GM23338 (cell line): ENCODE data around the gene INPP4A. TPM values are rescaled to one million over a fixed set of nuclear protein-coding genes. Genes with fewer than 3 reads are reported as not detected.

ENCODE experiments used
- ATAC-seq: fragments of 200-7000 bp; cut with Tn5 transposase; 3 replicates; pipeline ENCODE4 v1.9.1; 2020
- DNase-seq: peaks from one replicate; pipeline ENCODE4 v3.0.0-alpha.2; 2015; ENCODE audit warnings: low spot score
- H2AFZ ChIP-seq: fragments of 200-600 bp; sonication (generic); 2 replicates; pipeline ENCODE4 v1.8.0; 2016; ENCODE audit warnings: antibody characterized with exemption, mild to moderate bottlenecking, moderate library complexity
- H3F3A ChIP-seq: fragments of 200-600 bp; sonication (generic); replicated peaks from 2 replicates; pipeline ENCODE4 v1.8.0; 2017; ENCODE audit warnings: antibody characterized with exemption, mixed run types, low read depth
- H3K27ac ChIP-seq: fragments of 200-600 bp; sonication (generic); 2 replicates; pipeline ENCODE4 v1.6.1; 2016; ENCODE audit warnings: low read depth
- H3K27me3 ChIP-seq: fragments of 200-600 bp; sonication (generic); 2 replicates; pipeline ENCODE4 v1.8.0; 2016; ENCODE audit warnings: mild to moderate bottlenecking, mixed run types, moderate library complexity; ENCODE audit not compliant: insufficient read depth
- H3K36me3 ChIP-seq: fragments of 200-600 bp; sonication (generic); 2 replicates; pipeline ENCODE4 v1.8.0; 2016; ENCODE audit warnings: mild to moderate bottlenecking; ENCODE audit not compliant: insufficient read depth
- H3K4me1 ChIP-seq: fragments of 200-600 bp; sonication (generic); 2 replicates; pipeline ENCODE4 v1.8.0; 2016; ENCODE audit warnings: mild to moderate bottlenecking, moderate library complexity; ENCODE audit not compliant: insufficient read depth
- H3K4me2 ChIP-seq: fragments of 200-600 bp; sonication (generic); 2 replicates; pipeline ENCODE4 v1.7.1; 2017; ENCODE audit warnings: mixed run types
- H3K4me3 ChIP-seq: fragments of 200-600 bp; sonication (generic); 2 replicates; pipeline ENCODE4 v1.6.1; 2016; ENCODE audit warnings: mixed run types
- H3K79me2 ChIP-seq: fragments of 200-600 bp; sonication (generic); replicated peaks from 2 replicates; pipeline ENCODE4 v1.8.0; 2017; ENCODE audit warnings: mild to moderate bottlenecking; ENCODE audit not compliant: insufficient read depth
- H3K9me2 ChIP-seq: fragments of 200-600 bp; sonication (generic); 2 replicates; pipeline ENCODE4 v1.8.0; 2017; ENCODE audit not compliant: insufficient read depth
- H4K20me1 ChIP-seq: fragments of 200-600 bp; sonication (generic); replicated peaks from 2 replicates; pipeline ENCODE4 v1.8.0; 2017; ENCODE audit warnings: mild to moderate bottlenecking; ENCODE audit not compliant: insufficient read depth
- H3K27ac Mint-ChIP-seq: 2 replicates; pipeline ENCODE4 v1.8.0; 2020; ENCODE audit warnings: inconsistent platforms, mild to moderate bottlenecking, moderate library complexity, mixed read lengths
- H3K27me3 Mint-ChIP-seq: 3 replicates; pipeline ENCODE4 v1.8.0; 2022; ENCODE audit warnings: low read depth, mild to moderate bottlenecking, moderate library complexity, mixed read lengths, inconsistent platforms; ENCODE audit not compliant: insufficient read depth, poor library complexity
- H3K36me3 Mint-ChIP-seq: 3 replicates; pipeline ENCODE4 v1.8.0; 2021; ENCODE audit warnings: low read depth, mild to moderate bottlenecking, inconsistent platforms, moderate library complexity, mixed read lengths
- H3K4me1 Mint-ChIP-seq: 3 replicates; pipeline ENCODE4 v1.8.0; 2020; ENCODE audit warnings: mild to moderate bottlenecking, inconsistent platforms, mixed read lengths
- H3K4me3 Mint-ChIP-seq: 3 replicates; pipeline ENCODE4 v1.8.0; 2021; ENCODE audit warnings: moderate library complexity, mild to moderate bottlenecking, inconsistent platforms, mixed read lengths
- H3K9me3 Mint-ChIP-seq: 3 replicates; pipeline ENCODE4 v1.8.0; 2020; ENCODE audit warnings: moderate library complexity, mild to moderate bottlenecking, inconsistent platforms, mixed read lengths
- EZH2phosphoT487 ChIP-seq: fragments of 200-600 bp; sonication (generic); IDR thresholded peaks from one replicate; pipeline ENCODE4 v1.8.1; 2018; ENCODE audit warnings: antibody characterized with exemption; ENCODE audit not compliant: unreplicated experiment
- JUNB ChIP-seq: IDR thresholded peaks from one replicate; pipeline ENCODE4 v1.6.1; 2016; ENCODE audit warnings: antibody characterized with exemption; ENCODE audit not compliant: unreplicated experiment
- NANOG ChIP-seq: IDR thresholded peaks from 2 replicates; pipeline ENCODE4 v1.6.1; 2016; ENCODE audit warnings: antibody characterized with exemption, borderline replicate concordance
- POLR2AphosphoS5 ChIP-seq: IDR thresholded peaks from 2 replicates; pipeline ENCODE4 v1.6.1; 2016; ENCODE audit warnings: antibody characterized with exemption, low read depth
- REST ChIP-seq: IDR thresholded peaks from one replicate; pipeline ENCODE4 v1.6.1; 2018; ENCODE audit warnings: antibody characterized with exemption; ENCODE audit not compliant: unreplicated experiment
- STAT1 ChIP-seq: IDR thresholded peaks from one replicate; pipeline ENCODE4 v1.6.1; 2016; ENCODE audit warnings: antibody characterized with exemption; ENCODE audit not compliant: unreplicated experiment
- ZNF114 ChIP-seq: fragments of 250-450 bp; sonication (Bioruptor Pico); IDR thresholded peaks from 2 replicates; pipeline ENCODE4 v1.5.0; 2020; ENCODE audit warnings: mild to moderate bottlenecking, moderate library complexity
- polyA plus RNA-seq: library from polyadenylated mRNA; unstranded; fragments of >200 nt; fragmentation: Nextera tagmentation; extraction: Ambion mirVana; gene quantifications from 2 replicates; pipeline ENCODE4 v1.2.1, GENCODE V29; 2016
- total RNA-seq: library from RNA; depleted of rRNA; stranded (reverse); fragments of >200 nt; shearing (Covaris generic); gene quantifications from 2 replicates; pipeline ENCODE4 v1.2.3, GENCODE V29; 2014
- TF ChIP-seq, protein P1 (sequence below): fragments of 250-450 bp; sonication (Bioruptor Pico); IDR thresholded peaks from 2 replicates; pipeline ENCODE4 v1.5.0; 2020; ENCODE audit warnings: mild to moderate bottlenecking, moderate library complexity

The INPP4A gene
- total and polyA plus RNA-seq, 2 experiments from 2014 or later = 8.5 to 36.9 TPM

- TF ChIP-seq, protein P1, sequence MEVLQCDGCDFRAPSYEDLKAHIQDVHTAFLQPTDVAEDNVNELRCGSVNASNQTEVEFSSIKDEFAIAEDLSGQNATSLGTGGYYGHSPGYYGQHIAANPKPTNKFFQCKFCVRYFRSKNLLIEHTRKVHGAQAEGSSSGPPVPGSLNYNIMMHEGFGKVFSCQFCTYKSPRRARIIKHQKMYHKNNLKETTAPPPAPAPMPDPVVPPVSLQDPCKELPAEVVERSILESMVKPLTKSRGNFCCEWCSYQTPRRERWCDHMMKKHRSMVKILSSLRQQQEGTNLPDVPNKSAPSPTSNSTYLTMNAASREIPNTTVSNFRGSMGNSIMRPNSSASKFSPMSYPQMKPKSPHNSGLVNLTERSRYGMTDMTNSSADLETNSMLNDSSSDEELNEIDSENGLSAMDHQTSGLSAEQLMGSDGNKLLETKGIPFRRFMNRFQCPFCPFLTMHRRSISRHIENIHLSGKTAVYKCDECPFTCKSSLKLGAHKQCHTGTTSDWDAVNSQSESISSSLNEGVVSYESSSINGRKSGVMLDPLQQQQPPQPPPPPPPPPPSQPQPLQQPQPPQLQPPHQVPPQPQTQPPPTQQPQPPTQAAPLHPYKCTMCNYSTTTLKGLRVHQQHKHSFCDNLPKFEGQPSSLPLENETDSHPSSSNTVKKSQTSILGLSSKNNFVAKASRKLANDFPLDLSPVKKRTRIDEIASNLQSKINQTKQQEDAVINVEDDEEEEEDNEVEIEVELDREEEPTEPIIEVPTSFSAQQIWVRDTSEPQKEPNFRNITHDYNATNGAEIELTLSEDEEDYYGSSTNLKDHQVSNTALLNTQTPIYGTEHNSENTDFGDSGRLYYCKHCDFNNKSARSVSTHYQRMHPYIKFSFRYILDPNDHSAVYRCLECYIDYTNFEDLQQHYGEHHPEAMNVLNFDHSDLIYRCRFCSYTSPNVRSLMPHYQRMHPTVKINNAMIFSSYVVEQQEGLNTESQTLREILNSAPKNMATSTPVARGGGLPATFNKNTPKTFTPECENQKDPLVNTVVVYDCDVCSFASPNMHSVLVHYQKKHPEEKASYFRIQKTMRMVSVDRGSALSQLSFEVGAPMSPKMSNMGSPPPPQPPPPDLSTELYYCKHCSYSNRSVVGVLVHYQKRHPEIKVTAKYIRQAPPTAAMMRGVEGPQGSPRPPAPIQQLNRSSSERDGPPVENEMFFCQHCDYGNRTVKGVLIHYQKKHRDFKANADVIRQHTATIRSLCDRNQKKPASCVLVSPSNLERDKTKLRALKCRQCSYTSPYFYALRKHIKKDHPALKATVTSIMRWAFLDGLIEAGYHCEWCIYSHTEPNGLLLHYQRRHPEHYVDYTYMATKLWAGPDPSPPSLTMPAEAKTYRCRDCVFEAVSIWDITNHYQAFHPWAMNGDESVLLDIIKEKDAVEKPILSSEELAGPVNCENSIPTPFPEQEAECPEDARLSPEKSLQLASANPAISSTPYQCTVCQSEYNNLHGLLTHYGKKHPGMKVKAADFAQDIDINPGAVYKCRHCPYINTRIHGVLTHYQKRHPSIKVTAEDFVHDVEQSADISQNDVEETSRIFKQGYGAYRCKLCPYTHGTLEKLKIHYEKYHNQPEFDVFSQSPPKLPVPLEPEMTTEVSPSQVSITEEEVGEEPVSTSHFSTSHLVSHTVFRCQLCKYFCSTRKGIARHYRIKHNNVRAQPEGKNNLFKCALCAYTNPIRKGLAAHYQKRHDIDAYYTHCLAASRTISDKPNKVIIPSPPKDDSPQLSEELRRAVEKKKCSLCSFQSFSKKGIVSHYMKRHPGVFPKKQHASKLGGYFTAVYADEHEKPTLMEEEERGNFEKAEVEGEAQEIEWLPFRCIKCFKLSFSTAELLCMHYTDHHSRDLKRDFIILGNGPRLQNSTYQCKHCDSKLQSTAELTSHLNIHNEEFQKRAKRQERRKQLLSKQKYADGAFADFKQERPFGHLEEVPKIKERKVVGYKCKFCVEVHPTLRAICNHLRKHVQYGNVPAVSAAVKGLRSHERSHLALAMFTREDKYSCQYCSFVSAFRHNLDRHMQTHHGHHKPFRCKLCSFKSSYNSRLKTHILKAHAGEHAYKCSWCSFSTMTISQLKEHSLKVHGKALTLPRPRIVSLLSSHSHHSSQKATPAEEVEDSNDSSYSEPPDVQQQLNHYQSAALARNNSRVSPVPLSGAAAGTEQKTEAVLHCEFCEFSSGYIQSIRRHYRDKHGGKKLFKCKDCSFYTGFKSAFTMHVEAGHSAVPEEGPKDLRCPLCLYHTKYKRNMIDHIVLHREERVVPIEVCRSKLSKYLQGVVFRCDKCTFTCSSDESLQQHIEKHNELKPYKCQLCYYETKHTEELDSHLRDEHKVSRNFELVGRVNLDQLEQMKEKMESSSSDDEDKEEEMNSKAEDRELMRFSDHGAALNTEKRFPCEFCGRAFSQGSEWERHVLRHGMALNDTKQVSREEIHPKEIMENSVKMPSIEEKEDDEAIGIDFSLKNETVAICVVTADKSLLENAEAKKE (CRISPR knock-in tag) = no peak
- TF ChIP-seq JUNB = no peak
Measured at GRCh38 chr2:98617149-98617548, 172.5 kb downstream of the INPP4A start (continued).

DNA sequence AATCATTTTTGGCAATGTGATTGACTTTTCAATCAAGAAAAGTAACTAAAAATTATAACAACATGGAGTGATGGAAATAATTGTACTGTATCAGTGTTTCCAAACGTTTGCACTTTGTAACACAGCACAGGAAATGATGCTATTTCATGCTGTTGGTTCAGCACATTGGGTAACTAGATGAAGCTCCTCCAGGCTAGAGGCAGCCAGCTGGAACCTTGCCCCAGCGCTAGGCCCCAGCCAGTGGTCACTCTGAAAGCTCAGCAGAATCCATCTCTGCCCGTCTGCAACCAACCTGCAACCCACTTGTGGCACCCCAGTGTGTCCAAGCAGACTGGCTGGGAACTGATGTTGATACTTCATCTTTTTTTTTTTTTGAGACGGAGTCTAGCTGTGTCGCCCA lies 179.0 kb downstream of the INPP4A start:
- no peaks in the 10 kb centered on the region for H3K27me3 ChIP-seq
- no peak overlapping the region for H2AFZ ChIP-seq
- H4K20me1 ChIP-seq = no peaks in the 10 kb centered on the region
- H3F3A ChIP-seq = no peaks in the 10 kb centered on the region
- H3K4me1 ChIP-seq = no peaks in the 10 kb centered on the region
- Mint-ChIP-seq H3K27ac (no peak overlapping the region), H3K4me1 (peaks cover 3% of the 10 kb centered on the region; the same call in 2 of the 3 replicates), H3K9me3 (no peaks in the 10 kb centered on the region), H3K36me3 (no peaks in the 10 kb centered on the region), H3K4me3 (no peak overlapping the region), H3K27me3 (no peaks in the 10 kb centered on the region)
- no peak overlapping the region for H3K4me3 ChIP-seq
- H3K27ac ChIP-seq = no peak overlapping the region
- H3K36me3 ChIP-seq = no peaks in the 10 kb centered on the region
- no peaks in the 10 kb centered on the region for H3K9me2 ChIP-seq
- no peak for DNase-seq
- H3K79me2 ChIP-seq = no peaks in the 10 kb centered on the region
- no peak for ATAC-seq
- H3K4me2 ChIP-seq = no peak overlapping the region
- TF ChIP-seq STAT1 = no peak
- TF ChIP-seq REST = no peak
- TF ChIP-seq POLR2AphosphoS5 = no peak
- TF ChIP-seq JUNB = no peak
- no peak for TF ChIP-seq NANOG
- no peak for TF ChIP-seq ZNF114 (CRISPR knock-in tag)
- TF ChIP-seq EZH2phosphoT487 = no peak
